H1 (cell line): Measurements from ENCODE around the gene RBMS1. TPM values are rescaled to one million over a fixed set of nuclear protein-coding genes. Genes with fewer than 3 reads are reported as not detected.

Experiments used
- CTCF ChIA-PET: fragments of 300-600 bp; sonication (Branson Sonifier 250); formaldehyde crosslinking; loops from one replicate; lab custom pipeline; 2021; ENCODE audit not compliant: partially characterized antibody; lab: Charles Lee
- POLR2A ChIA-PET: fragments of 300-600 bp; sonication (Branson Sonifier 250); formaldehyde crosslinking; loops from one replicate; lab custom pipeline; 2021; ENCODE audit warnings: inconsistent platforms; ENCODE audit not compliant: partially characterized antibody; lab: Charles Lee
- DNase-seq, 2 experiments: peaks; one replicate each; pipeline versions ENCODE4 v3.0.0 to v3.0.0-alpha.2; 2010 to 2022; ENCODE audit warnings: low spot score in 2 of 2, low read depth in 1 of 2, mixed read lengths in 1 of 2
- FAIRE-seq: peaks from 2 replicates; lab custom pipeline; 2011; peaks lifted over from hg19 to GRCh38; lab: Jason Lieb, UNC
- H2AFZ ChIP-seq: 2 replicates; pipeline ENCODE4 v1.8.1; 2012; ENCODE audit warnings: low read length, inconsistent platforms
- H2AK5ac ChIP-seq: 2 replicates; pipeline ENCODE4 v1.6.1; 2013; ENCODE audit warnings: low read depth, low read length
- H2BK120ac ChIP-seq: replicated peaks from 2 replicates; pipeline ENCODE3; 2013; ENCODE audit warnings: low read depth, low read length, inconsistent platforms
- H2BK12ac ChIP-seq: 2 replicates; pipeline ENCODE4 v1.6.1; 2013; ENCODE audit warnings: low read depth, low read length
- H2BK15ac ChIP-seq: 2 replicates; pipeline ENCODE4 v1.6.1; 2013; ENCODE audit warnings: low read length
- H2BK20ac ChIP-seq: 2 replicates; pipeline ENCODE4 v1.6.1; 2013; ENCODE audit warnings: low read length
- H2BK5ac ChIP-seq: 2 replicates; pipeline ENCODE4 v1.6.1; 2013; ENCODE audit warnings: low read depth, low read length
- H3K14ac ChIP-seq: 2 replicates; pipeline ENCODE4 v1.6.1; 2013; ENCODE audit warnings: inconsistent platforms; ENCODE audit not compliant: insufficient read length
- H3K18ac ChIP-seq: 2 replicates; pipeline ENCODE4 v1.6.1; 2013; ENCODE audit warnings: low read length; ENCODE audit errors: extremely low read depth
- H3K23ac ChIP-seq: 2 replicates; pipeline ENCODE4 v1.6.1; 2013; ENCODE audit warnings: inconsistent platforms; ENCODE audit not compliant: insufficient read length
- H3K23me2 ChIP-seq: 2 replicates; pipeline ENCODE4 v1.6.1; 2013; ENCODE audit warnings: low read depth, low read length
- H3K27ac ChIP-seq: 2 replicates; pipeline ENCODE4 v1.6.1; 2011; ENCODE audit warnings: low read depth, low read length, inconsistent platforms
- H3K27me3 ChIP-seq, 4 experiments: replicated peaks in 1 of 4; 1 replicate in 1 of 4; 2 replicates in 3 of 4; pipeline versions ENCODE4 v1.6.1 to v1.8.1; 2011 to 2013; ENCODE audit warnings: low read length in 3 of 4, mild to moderate bottlenecking in 3 of 4, inconsistent platforms in 2 of 4, mixed read lengths in 2 of 4, moderate library complexity in 1 of 4; ENCODE audit not compliant: control insufficient read depth in 3 of 4, insufficient read depth in 3 of 4; ENCODE audit errors: extremely low read depth in 1 of 4
- H3K36me3 ChIP-seq, 4 experiments: 2 replicates each; pipeline versions ENCODE4 v1.6.1 to v1.8.1; 2011 to 2013; ENCODE audit warnings: mild to moderate bottlenecking in 4 of 4, low read length in 3 of 4, moderate library complexity in 2 of 4, control low read depth in 1 of 4, inconsistent platforms in 1 of 4; ENCODE audit not compliant: insufficient read depth in 4 of 4, control insufficient read depth in 2 of 4
- H3K4ac ChIP-seq: replicated peaks from 2 replicates; pipeline ENCODE3; 2013; ENCODE audit warnings: low read length, low read depth, mixed read lengths, inconsistent platforms; ENCODE audit not compliant: insufficient read length
- H3K4me1 ChIP-seq, 4 experiments: replicated peaks in 1 of 4; 1 replicate in 1 of 4; 2 replicates in 3 of 4; pipeline versions ENCODE4 v1.6.1 to v1.8.1; 2011 to 2013; ENCODE audit warnings: low read length in 3 of 4, inconsistent platforms in 2 of 4, mixed read lengths in 1 of 4; ENCODE audit not compliant: insufficient read depth in 4 of 4, control insufficient read depth in 3 of 4
- H3K4me2 ChIP-seq, 2 experiments: 2 replicates each; pipeline versions ENCODE4 v1.6.1 to v1.8.1; 2011 to 2013; ENCODE audit warnings: low read depth in 2 of 2, low read length in 2 of 2, control low read depth in 1 of 2, inconsistent platforms in 1 of 2, mild to moderate bottlenecking in 1 of 2; ENCODE audit not compliant: insufficient read depth in 1 of 2
- H3K4me3 ChIP-seq, 4 experiments: fragments of 200-600, 300-600 bp in 1 of 4; sonication (generic), shearing (Covaris generic), sonication (Bioruptor Twin) in 1 of 4; 2 replicates each; pipeline versions ENCODE4 v1.5.1 to v1.8.1; 2011 to 2016; ENCODE audit warnings: low read length in 4 of 4, low read depth in 3 of 4, control low read depth in 2 of 4, inconsistent platforms in 2 of 4, mild to moderate bottlenecking in 2 of 4, mixed read lengths in 1 of 4, moderate library complexity in 1 of 4; ENCODE audit not compliant: insufficient read depth in 2 of 4; ENCODE audit errors: extremely low read depth in 1 of 4
- H3K56ac ChIP-seq: replicated peaks from 2 replicates; pipeline ENCODE3; 2013; ENCODE audit warnings: low read depth, mild to moderate bottlenecking, mixed read lengths, low read length, inconsistent platforms; ENCODE audit not compliant: insufficient read length
- H3K79me1 ChIP-seq: 2 replicates; pipeline ENCODE4 v1.6.1; 2013; ENCODE audit warnings: low read depth, low read length, control low read depth
- H3K79me2 ChIP-seq, 2 experiments: 2 replicates each; pipeline versions ENCODE4 v1.6.1 to v1.8.1; 2012 to 2013; ENCODE audit warnings: low read length in 2 of 2, mild to moderate bottlenecking in 2 of 2, inconsistent platforms in 1 of 2; ENCODE audit not compliant: insufficient read depth in 2 of 2, control insufficient read depth in 1 of 2
- H3K9ac ChIP-seq, 4 experiments: replicated peaks in 1 of 4; 1 replicate in 1 of 4; 2 replicates in 3 of 4; pipeline versions ENCODE4 v1.6.1 to v1.8.1; 2011 to 2013; ENCODE audit warnings: low read depth in 3 of 4, low read length in 3 of 4, control low read depth in 2 of 4, mild to moderate bottlenecking in 2 of 4, moderate library complexity in 2 of 4, inconsistent platforms in 1 of 4; ENCODE audit errors: extremely low read depth in 1 of 4
- H3K9me3 ChIP-seq, 2 experiments: 2 replicates each; pipeline versions ENCODE4 v1.6.1 to v1.8.1; 2012 to 2013; ENCODE audit warnings: mild to moderate bottlenecking in 2 of 2, moderate library complexity in 2 of 2, control low read depth in 1 of 2, inconsistent platforms in 1 of 2, low read depth in 1 of 2, low read length in 1 of 2, mixed read lengths in 1 of 2; ENCODE audit not compliant: insufficient read depth in 2 of 2
- H4K20me1 ChIP-seq, 2 experiments: replicated peaks in 1 of 2; 2 replicates each; pipeline versions ENCODE3 to v1.8.1; 2011 to 2013; ENCODE audit warnings: inconsistent platforms in 2 of 2, low read length in 2 of 2, mild to moderate bottlenecking in 1 of 2; ENCODE audit not compliant: insufficient read depth in 2 of 2, control insufficient read depth in 1 of 2
- H4K5ac ChIP-seq: 2 replicates; pipeline ENCODE4 v1.6.1; 2013; ENCODE audit warnings: low read length, low read depth, mixed read lengths, inconsistent platforms; ENCODE audit not compliant: insufficient read length
- H4K8ac ChIP-seq: 2 replicates; pipeline ENCODE4 v1.8.0; 2013; ENCODE audit warnings: mild to moderate bottlenecking, moderate library complexity, low read length, inconsistent platforms; ENCODE audit not compliant: insufficient read depth; ENCODE audit errors: extremely low read depth
- H4K91ac ChIP-seq: replicated peaks from 2 replicates; pipeline ENCODE3; 2013; ENCODE audit warnings: low read length, mixed read lengths, inconsistent platforms; ENCODE audit not compliant: insufficient read length
- CHD2 ChIP-seq: IDR thresholded peaks from 2 replicates; pipeline ENCODE4 v1.6.1; 2012; ENCODE audit warnings: low read length, improper control_type of control experiment
- RFX5 ChIP-seq: IDR thresholded peaks from 2 replicates; pipeline ENCODE4 v1.6.1; 2011; ENCODE audit warnings: low read depth, low read length, improper control_type of control experiment, borderline replicate concordance
- SP1 ChIP-seq: IDR thresholded peaks from 2 replicates; pipeline ENCODE4 v1.6.1; 2011; ENCODE audit warnings: low read depth, low read length
- SP2 ChIP-seq: IDR thresholded peaks from 2 replicates; pipeline ENCODE4 v1.6.1; 2012; ENCODE audit warnings: mild to moderate bottlenecking, low read length, inconsistent platforms
- WGBS, 2 experiments: shearing (Covaris generic) in 1 of 2; methylation state at CpG; one replicate each; pipeline versions ENCODE4 v1.1.6 to v1.1.7; 2013 to 2015; ENCODE audit warnings: low lambda C conversion rate in 2 of 2, mixed read lengths in 2 of 2, inconsistent platforms in 1 of 2, low coverage in 1 of 2, missing lambda C conversion rate in 1 of 2; ENCODE audit not compliant: insufficient replicate concordance in 2 of 2, insufficient coverage in 1 of 2, insufficient read length in 1 of 2; ENCODE audit errors: extremely low coverage in 1 of 2, missing lambda C conversion rate in 1 of 2; 5-methylcytosine and 5-hydroxymethylcytosine counted together
- polyA plus RNA-seq, 7 experiments: library from polyadenylated mRNA; depleted of rRNA in 3 of 7; stranded (reverse) in 5 of 7; unstranded in 2 of 7; fragments of >200 nt in 5 of 7; fragments of 200-250 nt in 2 of 7; gene quantifications; 1 replicate in 5 of 7; 2 replicates in 1 of 7; 4 replicates in 1 of 7; pipeline versions ENCODE4 v1.2.1 to v1.2.3, GENCODE V29; 2011 to 2013; ENCODE audit warnings: missing spikeins in 2 of 7, mixed read lengths in 2 of 7
- total RNA-seq: library from RNA; stranded (reverse); fragmentation: NEBNext Ultra II Directional; extraction: Animal tissue kit (Norgen Biotek cat#: 25700); gene quantifications from 2 replicates; pipeline ENCODE4 v1.2.1, GENCODE V29; 2021
- TF ChIP-seq, protein P1 (sequence below): IDR thresholded peaks from 2 replicates; pipeline ENCODE4 v1.6.1; 2011; ENCODE audit warnings: low read length, improper control_type of control experiment

The RBMS1 gene
- total and polyA plus RNA-seq, 2 of the 8 experiments (the other 6 are each of a cell fraction or from before 2014, with no cell fraction given): 53.7 to 60.0 TPM

DNA sequence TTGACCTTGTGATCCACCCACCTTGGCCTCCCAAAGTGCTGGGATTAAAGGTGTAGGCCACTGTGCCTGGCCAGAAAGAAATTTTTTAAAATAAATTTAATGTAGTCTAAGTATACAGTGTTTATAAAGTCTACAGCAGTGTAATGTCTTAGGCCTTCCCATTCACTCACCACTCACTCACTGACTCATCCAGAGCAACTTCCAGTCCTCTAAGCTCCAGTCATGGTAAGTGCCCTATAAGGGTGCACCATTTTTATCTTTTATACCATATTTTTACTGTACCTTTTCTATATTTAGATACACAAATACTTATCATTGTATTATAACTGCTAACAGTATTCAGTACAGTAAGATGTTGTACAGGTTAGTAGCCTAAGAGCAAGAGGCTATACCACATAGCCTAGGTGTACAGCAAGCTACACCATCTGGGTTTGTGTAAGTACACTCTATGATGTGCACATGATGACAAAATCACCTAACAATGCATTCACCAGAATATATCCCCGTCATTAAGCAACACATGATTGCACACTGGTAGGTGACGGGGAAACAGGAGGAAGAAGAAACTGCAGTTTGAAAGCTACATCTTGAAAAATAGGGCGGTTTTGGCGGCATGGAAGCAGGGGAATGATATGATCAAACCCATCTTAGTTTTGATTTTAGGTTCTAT is 188.4 kb downstream of the RBMS1 start:
- H3K23ac ChIP-seq: no peak overlapping the region
- no peaks in the 10 kb centered on the region; a peak in 1 of 7 replicates for H3K27me3 ChIP-seq
- H4K91ac ChIP-seq: no peak overlapping the region
- no peaks in the 10 kb centered on the region for H3K23me2 ChIP-seq
- no peak overlapping the region for H2BK120ac ChIP-seq
- ChIA-PET POLR2A (no interaction called here), CTCF (interaction anchor here (0.6 to 2.7 kb wide), 6 partner anchors 8 to 688 kb away, joined by 3 to 11 read pairs (median 4); no protein-coding TSS in a partner anchor)
- H2BK15ac ChIP-seq: no peak overlapping the region
- no peak overlapping the region for H2BK5ac ChIP-seq
- H2BK12ac ChIP-seq: no peak overlapping the region
- H3K18ac ChIP-seq: no peak overlapping the region
- FAIRE-seq (no peak), DNase-seq (no peak)
- 95% methylated on average over 4 of the region's 4 CpGs; no CpG with 5 or more reads in 1 of the 2 experiments for WGBS, 2 experiments
- H3K36me3 ChIP-seq: peaks cover 0 to 13% (median 2%) of the 10 kb centered on the region in 4 experiments; a peak in 5 of 8 replicates
- no peak overlapping the region for H3K4ac ChIP-seq
- no peak overlapping the region for H3K56ac ChIP-seq
- H3K14ac ChIP-seq: no peak overlapping the region
- H4K8ac ChIP-seq: no peak overlapping the region
- H2AFZ ChIP-seq: no peak overlapping the region
- no peaks in the 10 kb centered on the region; the same call in 1 of the 2 replicates for H3K79me1 ChIP-seq
- H3K4me3 ChIP-seq: no peak overlapping the region
- H3K4me2 ChIP-seq: no peak overlapping the region
- no peak overlapping the region for H2AK5ac ChIP-seq
- H3K4me1 ChIP-seq: peaks cover 0 to 8% (median 3%) of the 10 kb centered on the region in 4 experiments; a peak in 2 of 7 replicates
- no peak overlapping the region for H2BK20ac ChIP-seq
- no peak overlapping the region for H4K5ac ChIP-seq
- H3K27ac ChIP-seq: no peak overlapping the region
- no peaks in the 10 kb centered on the region for H3K79me2 ChIP-seq
- H3K9me3 ChIP-seq: no peaks in the 10 kb centered on the region
- no peak overlapping the region for H3K9ac ChIP-seq
- H4K20me1 ChIP-seq: no peaks in the 10 kb centered on the region
- no peak for TF ChIP-seq SP2
- no peak for TF ChIP-seq RFX5
- TF ChIP-seq, protein P1, sequence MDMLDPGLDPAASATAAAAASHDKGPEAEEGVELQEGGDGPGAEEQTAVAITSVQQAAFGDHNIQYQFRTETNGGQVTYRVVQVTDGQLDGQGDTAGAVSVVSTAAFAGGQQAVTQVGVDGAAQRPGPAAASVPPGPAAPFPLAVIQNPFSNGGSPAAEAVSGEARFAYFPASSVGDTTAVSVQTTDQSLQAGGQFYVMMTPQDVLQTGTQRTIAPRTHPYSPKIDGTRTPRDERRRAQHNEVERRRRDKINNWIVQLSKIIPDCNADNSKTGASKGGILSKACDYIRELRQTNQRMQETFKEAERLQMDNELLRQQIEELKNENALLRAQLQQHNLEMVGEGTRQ: no peak
- TF ChIP-seq SP1: no peak
- TF ChIP-seq CHD2: no peak
